GM12865 (cell line): Measurements from ENCODE around the gene ZFP28.

Experiments used
- DNase-seq: peaks from one replicate; pipeline ENCODE4 v3.0.0; 2010; ENCODE audit warnings: low read depth
- H3K4me3 ChIP-seq: 2 replicates; pipeline ENCODE4 v1.5.1; 2011; ENCODE audit warnings: mild to moderate bottlenecking, low read depth, low read length, control low read depth
- CTCF ChIP-seq: IDR thresholded peaks from 2 replicates; pipeline ENCODE4 v1.5.1; 2011; ENCODE audit warnings: low read length, control low read depth, low read depth, inconsistent platforms; ENCODE audit not compliant: insufficient read depth; ENCODE audit errors: missing control alignments

ZFP28 gene

DNA sequence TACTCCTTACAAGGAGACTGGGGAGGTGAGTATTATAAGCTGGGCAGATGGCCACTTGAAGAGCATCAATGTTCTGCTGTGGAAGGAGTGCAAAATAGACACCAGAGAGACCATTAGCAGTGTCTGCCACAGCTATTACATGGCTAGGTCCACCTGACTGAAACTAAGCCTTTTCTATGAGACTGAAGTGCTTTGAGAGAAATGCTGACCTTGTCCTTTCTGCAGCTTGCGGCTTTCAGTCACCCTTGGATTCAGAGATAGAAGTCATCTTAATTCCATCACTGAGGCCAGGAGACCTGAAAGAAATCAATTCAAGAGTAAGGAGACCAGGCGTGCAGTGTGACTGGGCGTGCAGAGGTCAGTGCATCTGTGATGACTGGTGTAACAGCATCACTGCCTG, 1.3 kb upstream of the ZFP28 start:
- TF ChIP-seq CTCF = no peak
- DNase-seq = no peak
- no peak overlapping the region for H3K4me3 ChIP-seq

GRCh38 chr19:56538254-56538760, 441 bp upstream of the ZFP28 start:
- no peak for TF ChIP-seq CTCF
- no peak overlapping the region for H3K4me3 ChIP-seq
- DNase-seq = no peak

DNA sequence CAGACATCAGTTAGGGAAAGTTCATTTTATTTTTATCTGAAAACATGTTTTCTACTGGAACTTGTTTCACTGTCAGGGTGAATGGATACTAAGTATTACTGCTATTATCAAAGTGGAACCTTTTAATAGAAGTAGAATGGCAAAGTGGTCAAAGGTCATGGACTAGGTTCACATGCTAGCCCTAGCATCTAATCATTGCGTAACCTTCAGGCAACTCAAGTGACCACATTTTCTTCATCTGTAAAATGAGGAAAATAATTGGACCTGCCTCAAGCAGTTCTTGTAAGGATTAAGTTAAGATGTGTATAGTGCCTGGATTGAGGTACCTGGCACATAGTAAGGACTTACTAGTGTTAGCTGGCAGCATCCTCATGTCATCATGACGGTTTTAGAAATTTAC, 5.0 kb downstream of the ZFP28 start:
- no peak for DNase-seq
- H3K4me3 ChIP-seq = no peak overlapping the region
- TF ChIP-seq CTCF = no peak

GRCh38 chr19:56547535-56547934, 8.8 kb downstream of the ZFP28 start:
- H3K4me3 ChIP-seq = no peak overlapping the region
- peak; percentile 18 for TF ChIP-seq CTCF
- no peak for DNase-seq

DNA sequence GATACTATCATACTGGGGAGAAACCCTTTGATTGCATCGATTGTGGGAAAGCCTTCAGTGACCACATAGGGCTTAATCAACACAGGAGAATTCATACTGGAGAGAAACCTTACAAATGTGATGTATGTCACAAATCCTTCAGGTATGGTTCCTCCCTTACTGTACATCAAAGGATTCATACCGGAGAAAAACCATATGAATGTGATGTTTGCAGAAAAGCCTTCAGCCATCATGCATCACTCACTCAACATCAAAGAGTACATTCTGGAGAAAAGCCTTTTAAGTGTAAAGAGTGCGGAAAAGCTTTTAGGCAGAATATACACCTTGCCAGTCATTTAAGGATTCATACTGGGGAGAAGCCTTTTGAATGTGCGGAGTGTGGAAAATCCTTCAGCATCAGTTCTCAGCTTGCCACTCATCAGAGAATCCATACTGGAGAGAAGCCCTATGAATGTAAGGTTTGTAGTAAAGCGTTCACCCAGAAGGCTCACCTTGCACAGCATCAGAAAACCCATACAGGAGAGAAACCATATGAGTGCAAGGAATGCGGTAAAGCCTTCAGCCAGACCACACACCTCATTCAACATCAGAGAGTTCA, 15.6 kb downstream of the ZFP28 start:
- no peak for TF ChIP-seq CTCF
- no peak overlapping the region for H3K4me3 ChIP-seq
- DNase-seq = no peak

- no peak for DNase-seq
- no peak for TF ChIP-seq CTCF
- no peak overlapping the region for H3K4me3 ChIP-seq
Observed at GRCh38 chr19:56562766-56563165, 24.0 kb downstream of the ZFP28 start.

GRCh38 chr19:56566904-56567273, 28.1 kb downstream of the ZFP28 start:
- no peak for TF ChIP-seq CTCF
- peak; percentile 2 for DNase-seq
- peak overlapping the region; percentile 67 for H3K4me3 ChIP-seq
